HepG2 (cell line): ENCODE results near the gene SASH1. TPM values are rescaled to one million over a fixed set of nuclear protein-coding genes. Genes with fewer than 3 reads are reported as not detected.

Experiments used
- ATAC-seq: fragments of 200-7000 bp; cut with Tn5 transposase; 3 replicates; pipeline ENCODE4 v1.9.1; 2020; ENCODE audit warnings: mild to moderate bottlenecking, moderate library complexity
- BruUV-seq: library from RNA; stranded (reverse); fragments of 400-500 nt; replicated peaks from 2 replicates; lab custom pipeline; 2021; lab: Mats Ljungman, UMichigan
- CTCF ChIA-PET: fragments of 300-600 bp; formaldehyde crosslinking; extraction: SDS; loops from one replicate; lab custom pipeline; 2021; ENCODE audit warnings: low total read pairs, inconsistent platforms, low intra/inter-chr PET ratio; lab: Yijun Ruan, JAX
- POLR2A ChIA-PET: fragments of 350-600 bp; sonication (Branson Sonifier 250); formaldehyde crosslinking; loops from one replicate; lab custom pipeline; 2020; ENCODE audit warnings: antibody characterized with exemption, inconsistent platforms; lab: Yijun Ruan, JAX
- DNase-seq: peaks from one replicate; pipeline ENCODE4 v3.0.0-alpha.2; 2015; ENCODE audit warnings: low spot score
- FAIRE-seq: peaks from 3 replicates; lab custom pipeline; 2011; peaks lifted over from hg19 to GRCh38; lab: Jason Lieb, UNC
- H2AFZ ChIP-seq: one replicate; pipeline ENCODE4 v1.6.1; 2011; ENCODE audit warnings: low read length, inconsistent platforms
- H3K27ac ChIP-seq: fragments of 300-600 bp; 3 replicates; pipeline ENCODE4 v1.8.0; 2011; ENCODE audit warnings: mixed run types, mild to moderate bottlenecking, mixed read lengths, low read length, inconsistent platforms; ENCODE audit not compliant: insufficient read depth; ENCODE audit errors: extremely low read length
- H3K27me3 ChIP-seq, 2 experiments: fragments of 200-600 bp in 1 of 2; 2 replicates in 1 of 2; 3 replicates in 1 of 2; pipeline versions ENCODE4 v1.6.0 to v1.8.0; 2011; ENCODE audit warnings: low read length in 2 of 2, mild to moderate bottlenecking in 2 of 2, moderate library complexity in 2 of 2, inconsistent platforms in 1 of 2; ENCODE audit not compliant: insufficient read depth in 2 of 2, control insufficient read depth in 1 of 2
- H3K36me3 ChIP-seq, 2 experiments: fragments of 200-600 bp in 1 of 2; replicated peaks in 1 of 2; 2 replicates in 1 of 2; 3 replicates in 1 of 2; pipeline versions ENCODE4 v1.5.1 to v1.8.0; 2011; ENCODE audit warnings: low read length in 2 of 2, inconsistent platforms in 1 of 2; ENCODE audit not compliant: insufficient read depth in 2 of 2, control insufficient read depth in 1 of 2
- H3K4me1 ChIP-seq: 2 replicates; pipeline ENCODE4 v1.5.1; 2012; ENCODE audit warnings: low read length, inconsistent platforms; ENCODE audit not compliant: insufficient read depth
- H3K4me2 ChIP-seq: 2 replicates; pipeline ENCODE4 v1.6.0; 2011; ENCODE audit warnings: low read depth, low read length, inconsistent platforms
- H3K4me3 ChIP-seq, 3 experiments: fragments of 200-600 bp in 1 of 3; sonication (generic), shearing (Covaris generic) in 1 of 3; replicated peaks in 1 of 3; 2 replicates each; pipeline ENCODE4 v1.5.1; 2011 to 2016; ENCODE audit warnings: low read length in 3 of 3, inconsistent platforms in 2 of 3, low read depth in 2 of 3, mild to moderate bottlenecking in 2 of 3, control low read depth in 1 of 3, mixed read lengths in 1 of 3; ENCODE audit not compliant: insufficient read depth in 1 of 3
- H3K79me2 ChIP-seq: one replicate; pipeline ENCODE4 v1.6.1; 2011; ENCODE audit warnings: low read length, inconsistent platforms; ENCODE audit not compliant: insufficient read depth
- H3K9ac ChIP-seq: 2 replicates; pipeline ENCODE4 v1.6.0; 2011; ENCODE audit warnings: mild to moderate bottlenecking, low read depth, low read length, inconsistent platforms; ENCODE audit not compliant: insufficient read depth
- H3K9me3 ChIP-seq: 2 replicates; pipeline ENCODE4 v1.5.1; 2012; ENCODE audit warnings: mild to moderate bottlenecking, low read length
- H4K20me1 ChIP-seq: 2 replicates; pipeline ENCODE4 v1.6.0; 2011; ENCODE audit warnings: inconsistent platforms, mild to moderate bottlenecking, low read length, moderate library complexity; ENCODE audit not compliant: insufficient read depth
- ATF7 ChIP-seq, 2 experiments: fragments of 450-650 bp in 1 of 2; sonication (generic) in 1 of 2; formaldehyde crosslinking in 1 of 2; IDR thresholded peaks; 2 replicates each; pipeline versions ENCODE4 v1.4.0 to v1.6.1; 2016 to 2020; ENCODE audit warnings: antibody characterized with exemption in 1 of 2, mild to moderate bottlenecking in 1 of 2, missing genetic modification reagents in 1 of 2
- CAMTA2 ChIP-seq: sonication (generic); formaldehyde crosslinking; IDR thresholded peaks from 2 replicates; pipeline ENCODE4 v1.4.0; 2020; ENCODE audit warnings: mild to moderate bottlenecking, missing genetic modification reagents, borderline replicate concordance
- ELK4 ChIP-seq: sonication (generic); formaldehyde crosslinking; IDR thresholded peaks from 2 replicates; pipeline ENCODE4 v1.9.0; 2021; ENCODE audit warnings: missing genetic modification reagents, borderline replicate concordance
- FOSL1 ChIP-seq: sonication (generic); formaldehyde crosslinking; IDR thresholded peaks from 2 replicates; pipeline ENCODE4 v1.9.0; 2021; ENCODE audit warnings: missing genetic modification reagents, borderline replicate concordance
- GATA4 ChIP-seq: sonication (generic); IDR thresholded peaks from 2 replicates; pipeline ENCODE4 v1.6.1; 2016; ENCODE audit warnings: antibody characterized with exemption, low read depth, borderline replicate concordance
- HDAC2 ChIP-seq: sonication (generic); formaldehyde crosslinking; IDR thresholded peaks from 2 replicates; pipeline ENCODE4 v1.4.0; 2020; ENCODE audit warnings: missing genetic modification reagents
- KLF13 ChIP-seq: sonication (generic); formaldehyde crosslinking; IDR thresholded peaks from 2 replicates; pipeline ENCODE4 v1.4.0; 2020; ENCODE audit warnings: mild to moderate bottlenecking, missing genetic modification reagents
- SMARCE1 ChIP-seq: fragments of 450-650 bp; IDR thresholded peaks from 2 replicates; pipeline ENCODE4 v1.6.1; 2017; ENCODE audit warnings: borderline replicate concordance
- ZNF101 ChIP-seq: sonication (generic); formaldehyde crosslinking; IDR thresholded peaks from 2 replicates; pipeline ENCODE4 v1.4.0; 2020; ENCODE audit warnings: mild to moderate bottlenecking, low read depth, missing genetic modification reagents, borderline replicate concordance
- ZNF180 ChIP-seq: sonication (generic); formaldehyde crosslinking; IDR thresholded peaks from 2 replicates; pipeline ENCODE4 v1.4.0; 2020; ENCODE audit warnings: low read depth, missing genetic modification reagents, borderline replicate concordance
- ZNF354B ChIP-seq: sonication (generic); formaldehyde crosslinking; IDR thresholded peaks from 2 replicates; pipeline ENCODE4 v1.8.0; 2022; ENCODE audit warnings: mild to moderate bottlenecking, missing genetic modification reagents
- ZNF564 ChIP-seq: sonication (generic); formaldehyde crosslinking; IDR thresholded peaks from 2 replicates; pipeline ENCODE4 v1.8.1; 2023; ENCODE audit warnings: mild to moderate bottlenecking, missing genetic modification reagents
- ZNF619 ChIP-seq: sonication (generic); formaldehyde crosslinking; IDR thresholded peaks from 2 replicates; pipeline ENCODE4 v1.4.0; 2020; ENCODE audit warnings: mild to moderate bottlenecking, missing genetic modification reagents
- ZNF709 ChIP-seq: sonication (generic); formaldehyde crosslinking; IDR thresholded peaks from 2 replicates; pipeline ENCODE4 v1.5.0; 2020; ENCODE audit warnings: mild to moderate bottlenecking, missing genetic modification reagents
- WGBS: methylation state at CpG from one replicate; pipeline ENCODE4 v1.1.6; 2017; ENCODE audit warnings: low lambda C conversion rate; 5-methylcytosine and 5-hydroxymethylcytosine counted together
- in situ Hi-C: cut with HindIII; loops from 2 replicates; pipeline ENCODE4 v1.10.0; 2017; ENCODE audit warnings: low pct_unique_long_range_greater_than_20kb; ENCODE audit not compliant: extremely low pct_ligation_motif_present
- intact Hi-C: fragments of 100-400 bp; cut with micrococcal nuclease; formaldehyde crosslinking; loops from one replicate; pipeline ENCODE4 v1.10.0; 2022; ENCODE audit not compliant: unreplicated experiment
- polyA plus RNA-seq, 8 experiments: library from polyadenylated mRNA; depleted of rRNA in 3 of 8; stranded (reverse) in 7 of 8; unstranded in 1 of 8; fragments of >200 nt; fragmentation: Illumina TruSeq in 4 of 8; extraction: Trizol in 4 of 8; gene quantifications; 2 replicates each; pipeline versions ENCODE4 v1.2.1 to v1.2.3, GENCODE V29; 2011 to 2016; ENCODE audit warnings: low read depth in 4 of 8, missing spikeins in 1 of 8, mixed read lengths in 1 of 8; ENCODE audit not compliant: insufficient read depth in 1 of 8
- total RNA-seq, 5 experiments: library from RNA; depleted of rRNA; stranded (reverse); fragments of >200 nt; fragmentation: Illumina TruSeq; extraction: Trizol; gene quantifications; 2 replicates each; pipeline ENCODE4 v1.2.3, GENCODE V29; 2016; ENCODE audit warnings: low read depth in 1 of 5
- TF ChIP-seq, protein P1 (sequence below): sonication (generic); formaldehyde crosslinking; IDR thresholded peaks from 2 replicates; pipeline ENCODE4 v1.5.0; 2020; ENCODE audit warnings: mild to moderate bottlenecking, missing genetic modification reagents

The SASH1 gene
- total and polyA plus RNA-seq, 2 of the 13 experiments (the other 11 are each of a cell fraction or from before 2014, with no cell fraction given): 7.5 to 8.2 TPM

- no peaks in the 10 kb centered on the region for H3K36me3 ChIP-seq
- TF ChIP-seq ATF7 (IDR thresholded peaks at IDR 0.05) (peak; percentile 28; the same call in 1 of the 2 replicates), ATF7 (CRISPR knock-in tag; IDR thresholded peaks at IDR 0.05) (no peak), ELK4 (no peak)
- TF ChIP-seq, protein P1, sequence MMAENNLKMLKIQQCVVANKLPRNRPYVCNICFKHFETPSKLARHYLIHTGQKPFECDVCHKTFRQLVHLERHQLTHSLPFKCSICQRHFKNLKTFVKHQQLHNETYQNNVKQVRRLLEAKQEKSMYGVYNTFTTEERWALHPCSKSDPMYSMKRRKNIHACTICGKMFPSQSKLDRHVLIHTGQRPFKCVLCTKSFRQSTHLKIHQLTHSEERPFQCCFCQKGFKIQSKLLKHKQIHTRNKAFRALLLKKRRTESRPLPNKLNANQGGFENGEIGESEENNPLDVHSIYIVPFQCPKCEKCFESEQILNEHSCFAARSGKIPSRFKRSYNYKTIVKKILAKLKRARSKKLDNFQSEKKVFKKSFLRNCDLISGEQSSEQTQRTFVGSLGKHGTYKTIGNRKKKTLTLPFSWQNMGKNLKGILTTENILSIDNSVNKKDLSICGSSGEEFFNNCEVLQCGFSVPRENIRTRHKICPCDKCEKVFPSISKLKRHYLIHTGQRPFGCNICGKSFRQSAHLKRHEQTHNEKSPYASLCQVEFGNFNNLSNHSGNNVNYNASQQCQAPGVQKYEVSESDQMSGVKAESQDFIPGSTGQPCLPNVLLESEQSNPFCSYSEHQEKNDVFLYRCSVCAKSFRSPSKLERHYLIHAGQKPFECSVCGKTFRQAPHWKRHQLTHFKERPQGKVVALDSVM (CRISPR knock-in tag): peak; percentile 58; the same call in 1 of the 2 replicates
- DNase-seq: no peak
- H2AFZ ChIP-seq: no peak overlapping the region
- in situ Hi-C loops: no loop called here
- no peak for FAIRE-seq
- no TSS peak for BruUV-seq
- H3K27me3 ChIP-seq: no peaks in the 10 kb centered on the region; a peak in 1 of 5 replicates
- POLR2A ChIA-PET: no interaction called here
- H3K79me2 ChIP-seq: no peaks in the 10 kb centered on the region
- no peak overlapping the region for H3K9ac ChIP-seq
- no peak overlapping the region for H3K27ac ChIP-seq
- no peaks in the 10 kb centered on the region for H4K20me1 ChIP-seq
- peaks cover 15% of the 10 kb centered on the region for H3K4me1 ChIP-seq
- no peak for ATAC-seq
- H3K4me2 ChIP-seq: no peak overlapping the region
- intact Hi-C loops: no loop called here
- no peaks in the 10 kb centered on the region for H3K9me3 ChIP-seq
- CTCF ChIA-PET: no interaction called here
- 69% methylated on average over 9 of the region's 9 CpGs for WGBS
- no peak overlapping the region for H3K4me3 ChIP-seq
These were observed 5.7 kb upstream of the SASH1 start for GRCh38 chr6:148336901-148337300.

GRCh38 chr6:148339766-148340165 is 2.9 kb upstream of the SASH1 start:
- in situ Hi-C loops: no loop called here
- DNase-seq (no peak), ATAC-seq (no peak), FAIRE-seq (no peak)
- H3K27me3 ChIP-seq: no peaks in the 10 kb centered on the region; a peak in 1 of 5 replicates
- H2AFZ ChIP-seq: no peak overlapping the region
- intact Hi-C loops: loop anchor here (5.0 kb wide), 2 partner anchors 32 to 58 kb away; no protein-coding TSS in a partner anchor
- H3K4me3 ChIP-seq: no peak overlapping the region
- H3K79me2 ChIP-seq: peaks cover 9% of the 10 kb centered on the region
- H3K4me2 ChIP-seq: no peak overlapping the region
- TF ChIP-seq SMARCE1: no peak
- no peak for TF ChIP-seq HDAC2 (CRISPR knock-in tag)
- TF ChIP-seq ZNF709 (CRISPR knock-in tag): no peak
- no peak for TF ChIP-seq GATA4
- no peak for TF ChIP-seq ZNF101 (CRISPR knock-in tag)
- no peak for TF ChIP-seq KLF13
- no peak for TF ChIP-seq FOSL1 (CRISPR knock-in tag)
- no peak for TF ChIP-seq ZNF354B (CRISPR knock-in tag)
- no peak for TF ChIP-seq ZNF619 (CRISPR knock-in tag)
- no peak for TF ChIP-seq ZNF180
- no peak for TF ChIP-seq ZNF564 (CRISPR knock-in tag)
- TF ChIP-seq CAMTA2 (CRISPR knock-in tag): no peak
- WGBS: 74% methylated on average over 3 of the region's 5 CpGs
- H3K4me1 ChIP-seq: peaks cover 29% of the 10 kb centered on the region
- no peaks in the 10 kb centered on the region for H4K20me1 ChIP-seq
- H3K9me3 ChIP-seq: no peaks in the 10 kb centered on the region
- ChIA-PET CTCF (no interaction called here), POLR2A (no interaction called here)
- no TSS peak for BruUV-seq
- H3K9ac ChIP-seq: no peak overlapping the region
- no peak overlapping the region for H3K27ac ChIP-seq
- H3K36me3 ChIP-seq: no peaks in the 10 kb centered on the region
